ENCODE measurements around the gene CAMK1D. TPM values are rescaled to one million over a fixed set of nuclear protein-coding genes. Genes with fewer than 3 reads are reported as not detected.

CAMK1D gene
- total RNA-seq, 3 donors from 2014 or later (not counting 1 experiment from before 2014, with no cell fraction given) = 44.2 to 56.4 (median 49.7) TPM

DNA sequence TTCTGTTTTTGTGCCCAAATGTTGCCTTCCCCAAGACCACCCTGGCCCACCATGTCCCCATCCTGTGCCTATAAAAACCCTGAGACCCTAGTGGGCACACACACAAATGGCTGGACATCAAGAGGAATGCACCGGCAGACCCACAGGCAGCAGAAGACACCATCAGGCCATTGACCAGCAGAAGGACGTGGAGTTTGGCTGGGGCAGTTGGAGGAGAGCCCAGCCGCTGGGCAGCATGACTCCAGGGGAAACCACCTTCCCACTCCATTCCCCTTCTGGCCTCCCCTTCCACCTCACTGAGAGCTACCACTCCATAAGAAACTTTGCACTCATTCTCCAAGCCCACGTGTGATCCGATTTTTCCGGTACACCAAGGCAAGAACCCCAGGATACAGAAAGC is 309.2 kb downstream of the CAMK1D start:
- Mint-ChIP-seq H3K9me3 (no peaks in the 10 kb centered on the region), H3K4me3 (no peak overlapping the region), H3K27me3 (ENCODE audit: low read depth in 2 of 2) (no peaks in the 10 kb centered on the region), H3K4me1 (peaks cover 12 to 14% of the 10 kb centered on the region in 2 donors), H3K36me3 (no peaks in the 10 kb centered on the region), H3K27ac (no peak overlapping the region)
- Histone ChIP-seq H3K4me1 (ENCODE audit: control insufficient read depth, insufficient read depth, low read length) (peaks cover 6% of the 10 kb centered on the region), H3K27me3 (ENCODE audit: control insufficient read depth, insufficient read depth, low read length) (no peaks in the 10 kb centered on the region), H3K4me3 (ENCODE audit: low read length) (no peak overlapping the region), H3K9me3 (ENCODE audit: control insufficient read depth, insufficient read depth, low read length) (no peaks in the 10 kb centered on the region), H3K36me3 (ENCODE audit: control insufficient read depth, insufficient read depth, low read length) (no peaks in the 10 kb centered on the region), H3K27ac (ENCODE audit: low read length) (no peak overlapping the region)
- WGBS (ENCODE audit: insufficient coverage) = 95% methylated on average over 5 of the region's 6 CpGs
- TF ChIP-seq, protein P1, sequence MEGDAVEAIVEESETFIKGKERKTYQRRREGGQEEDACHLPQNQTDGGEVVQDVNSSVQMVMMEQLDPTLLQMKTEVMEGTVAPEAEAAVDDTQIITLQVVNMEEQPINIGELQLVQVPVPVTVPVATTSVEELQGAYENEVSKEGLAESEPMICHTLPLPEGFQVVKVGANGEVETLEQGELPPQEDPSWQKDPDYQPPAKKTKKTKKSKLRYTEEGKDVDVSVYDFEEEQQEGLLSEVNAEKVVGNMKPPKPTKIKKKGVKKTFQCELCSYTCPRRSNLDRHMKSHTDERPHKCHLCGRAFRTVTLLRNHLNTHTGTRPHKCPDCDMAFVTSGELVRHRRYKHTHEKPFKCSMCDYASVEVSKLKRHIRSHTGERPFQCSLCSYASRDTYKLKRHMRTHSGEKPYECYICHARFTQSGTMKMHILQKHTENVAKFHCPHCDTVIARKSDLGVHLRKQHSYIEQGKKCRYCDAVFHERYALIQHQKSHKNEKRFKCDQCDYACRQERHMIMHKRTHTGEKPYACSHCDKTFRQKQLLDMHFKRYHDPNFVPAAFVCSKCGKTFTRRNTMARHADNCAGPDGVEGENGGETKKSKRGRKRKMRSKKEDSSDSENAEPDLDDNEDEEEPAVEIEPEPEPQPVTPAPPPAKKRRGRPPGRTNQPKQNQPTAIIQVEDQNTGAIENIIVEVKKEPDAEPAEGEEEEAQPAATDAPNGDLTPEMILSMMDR (IDR thresholded peaks at IDR 0.05) = no peak
- DNase-seq (no peak), ATAC-seq (no peak)
- intact Hi-C loops (cut with micrococcal nuclease) = loop anchor here (5.0 kb wide), 1 partner anchor 526 kb away; no protein-coding TSS in a partner anchor

DNA sequence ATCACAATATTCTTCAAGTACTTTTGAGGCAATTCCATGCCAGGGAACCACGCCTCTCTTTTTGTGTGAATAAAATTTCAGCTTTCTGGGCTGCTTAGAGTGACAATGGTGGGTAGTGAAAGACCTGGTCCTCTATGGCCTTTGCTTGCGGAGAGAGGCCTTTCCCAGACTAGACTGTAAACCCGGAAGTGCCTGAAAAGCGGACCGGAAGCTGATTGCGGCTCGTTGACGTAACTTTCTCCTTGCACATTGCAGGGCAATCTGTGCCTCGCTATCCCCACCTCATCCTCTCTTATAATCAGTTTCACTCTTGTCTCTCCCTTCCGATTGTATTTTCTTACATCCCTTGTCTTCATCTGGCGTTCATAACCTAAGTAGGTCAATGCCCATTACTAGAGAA is 310.4 kb downstream of the CAMK1D start:
- Histone ChIP-seq H3K27me3 (ENCODE audit: control insufficient read depth, insufficient read depth, low read length) (no peaks in the 10 kb centered on the region), H3K27ac (ENCODE audit: low read length) (no peak overlapping the region), H3K4me1 (ENCODE audit: control insufficient read depth, insufficient read depth, low read length) (peaks cover 6% of the 10 kb centered on the region), H3K9me3 (ENCODE audit: control insufficient read depth, insufficient read depth, low read length) (no peaks in the 10 kb centered on the region), H3K36me3 (ENCODE audit: control insufficient read depth, insufficient read depth, low read length) (no peaks in the 10 kb centered on the region), H3K4me3 (ENCODE audit: low read length) (no peak overlapping the region)
- WGBS (ENCODE audit: insufficient coverage) = 96% methylated on average over 11 of the region's 11 CpGs
- no peak overlapping the region for H3K27ac Mint-ChIP-seq
- H3K9me3 Mint-ChIP-seq = no peaks in the 10 kb centered on the region
- H3K36me3 Mint-ChIP-seq = no peaks in the 10 kb centered on the region
- intact Hi-C loops (cut with micrococcal nuclease) = loop anchor here (5.0 kb wide), 1 partner anchor 527 kb away; no protein-coding TSS in a partner anchor
- TF ChIP-seq, protein P1 (IDR thresholded peaks at IDR 0.05) = no peak
- DNase-seq (no peak), ATAC-seq (no peak)
- H3K4me3 Mint-ChIP-seq = no peak overlapping the region
- no peaks in the 10 kb centered on the region for H3K27me3 Mint-ChIP-seq (ENCODE audit: low read depth in 2 of 2)
- peaks cover 12 to 14% of the 10 kb centered on the region in 2 donors for H3K4me1 Mint-ChIP-seq

- H3K4me3 Mint-ChIP-seq = no peak overlapping the region
- H3K9me3 Mint-ChIP-seq = no peaks in the 10 kb centered on the region
- Histone ChIP-seq H3K4me3 (ENCODE audit: low read length) (no peak overlapping the region), H3K27ac (ENCODE audit: low read length) (no peak overlapping the region), H3K27me3 (ENCODE audit: control insufficient read depth, insufficient read depth, low read length) (no peaks in the 10 kb centered on the region), H3K36me3 (ENCODE audit: control insufficient read depth, insufficient read depth, low read length) (no peaks in the 10 kb centered on the region), H3K9me3 (ENCODE audit: control insufficient read depth, insufficient read depth, low read length) (no peaks in the 10 kb centered on the region), H3K4me1 (ENCODE audit: control insufficient read depth, insufficient read depth, low read length) (peaks cover 6% of the 10 kb centered on the region)
- no peak overlapping the region for H3K27ac Mint-ChIP-seq
- no peaks in the 10 kb centered on the region for H3K36me3 Mint-ChIP-seq
- TF ChIP-seq, protein P1 (IDR thresholded peaks at IDR 0.05) = no peak
- peaks cover 8% of the 10 kb centered on the region in 2 donors for H3K4me1 Mint-ChIP-seq
- no peak for DNase-seq
- ATAC-seq = no peak
- intact Hi-C loops (cut with micrococcal nuclease) = no loop called here
- 100% methylated on average over 3 of the region's 3 CpGs for whole genome bisulfite sequencing (ENCODE audit: insufficient coverage)
- H3K27me3 Mint-ChIP-seq (ENCODE audit: low read depth in 2 of 2) = no peaks in the 10 kb centered on the region
These were observed 311.5 kb downstream of the CAMK1D start for GRCh38 chr10:12660812-12661211.

DNA sequence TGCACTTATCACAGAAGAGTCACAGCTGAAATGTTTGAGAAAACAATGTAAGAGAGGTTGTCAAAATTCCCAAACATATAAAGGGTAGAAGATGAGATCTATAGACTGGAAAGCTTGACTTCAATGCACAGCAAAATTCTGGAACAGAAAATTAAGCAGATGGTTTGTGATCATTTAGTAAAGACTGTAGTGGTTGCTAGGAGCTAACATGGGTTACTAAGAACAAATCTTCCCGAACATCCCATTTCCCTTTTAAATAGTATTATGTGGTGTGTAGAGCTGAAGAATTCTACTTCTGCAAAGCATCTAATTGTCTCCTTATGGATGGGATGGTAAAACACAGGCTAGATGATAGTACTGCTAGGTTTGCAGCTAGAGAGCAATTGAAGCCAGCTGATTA is 312.3 kb downstream of the CAMK1D start:
- no peaks in the 10 kb centered on the region for H3K36me3 Mint-ChIP-seq
- Histone ChIP-seq H3K27me3 (ENCODE audit: control insufficient read depth, insufficient read depth, low read length) (no peaks in the 10 kb centered on the region), H3K27ac (ENCODE audit: low read length) (no peak overlapping the region), H3K9me3 (ENCODE audit: control insufficient read depth, insufficient read depth, low read length) (no peaks in the 10 kb centered on the region), H3K36me3 (ENCODE audit: control insufficient read depth, insufficient read depth, low read length) (no peaks in the 10 kb centered on the region), H3K4me3 (ENCODE audit: low read length) (no peak overlapping the region), H3K4me1 (ENCODE audit: control insufficient read depth, insufficient read depth, low read length) (no peaks in the 10 kb centered on the region)
- DNase-seq (no peak), ATAC-seq (no peak)
- no peaks in the 10 kb centered on the region for H3K4me1 Mint-ChIP-seq
- no peaks in the 10 kb centered on the region for H3K27me3 Mint-ChIP-seq (ENCODE audit: low read depth in 2 of 2)
- H3K27ac Mint-ChIP-seq = no peak overlapping the region
- no peaks in the 10 kb centered on the region for H3K9me3 Mint-ChIP-seq
- no CpG with 5 or more reads among the region's 1 CpG for WGBS (ENCODE audit: insufficient coverage)
- intact Hi-C loops (cut with micrococcal nuclease) = no loop called here
- no peak overlapping the region for H3K4me3 Mint-ChIP-seq
- TF ChIP-seq, protein P1 (IDR thresholded peaks at IDR 0.05) = no peak
